NCI-H146 (cell line): Measurements from ENCODE around the gene ACR.

Source experiments
- DNase-seq: peaks from one replicate; lab custom pipeline; 2025; lab: John Stamatoyannopoulos, UW

Gene ACR

DNA sequence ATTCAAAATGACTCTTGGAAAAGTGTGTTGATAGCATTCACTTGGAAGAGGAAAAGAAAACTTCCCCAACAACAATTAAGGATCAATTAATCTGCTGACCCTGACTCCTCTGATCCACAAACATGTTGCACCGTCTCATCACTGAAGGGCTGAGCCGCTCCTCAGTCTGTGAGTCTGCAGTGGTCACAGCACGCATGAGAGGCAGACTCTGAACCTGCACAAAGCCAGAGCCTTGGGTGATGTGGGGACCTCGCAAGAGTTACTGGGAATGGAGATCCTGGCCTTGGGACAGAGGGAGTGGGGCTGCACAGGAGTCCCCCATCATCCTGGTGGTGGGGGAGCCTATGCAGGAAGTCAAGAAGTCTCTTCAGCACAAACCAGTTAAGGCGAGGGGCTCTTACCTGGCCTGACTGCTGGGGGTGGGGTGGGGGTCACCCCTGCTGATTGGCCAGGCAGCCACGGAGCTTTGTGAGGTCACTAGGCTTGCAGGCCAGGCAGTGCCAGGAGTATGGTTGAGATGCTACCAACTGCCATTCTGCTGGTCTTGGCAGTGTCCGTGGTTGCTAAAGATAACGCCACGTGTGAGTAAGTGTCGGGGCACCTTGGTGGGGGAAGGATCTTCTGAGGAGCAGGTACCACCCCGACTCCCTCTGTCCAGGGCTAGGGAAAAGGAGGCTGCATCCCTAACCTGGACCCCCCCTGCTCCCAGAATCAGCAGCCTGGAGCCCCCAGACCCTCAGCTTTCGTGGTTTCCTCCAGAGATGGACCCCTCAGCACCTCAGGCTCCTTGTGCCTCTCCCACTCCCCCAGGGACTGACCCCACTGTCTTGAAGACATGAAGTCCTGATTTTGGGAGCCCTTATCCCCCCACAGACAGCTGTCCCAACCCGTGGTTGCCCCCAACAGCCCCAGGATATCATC lies at the start of gene ACR:
ACR (plus strand) TSS at position 477 of the 921 bp plus-strand sequence; CDS start at position 509, 32 bp downstream.
- no peak for DNase-seq

GRCh38 chr22:50688448-50688847 lies 49.6 kb upstream of the ACR start:
- no peak for DNase-seq

DNA sequence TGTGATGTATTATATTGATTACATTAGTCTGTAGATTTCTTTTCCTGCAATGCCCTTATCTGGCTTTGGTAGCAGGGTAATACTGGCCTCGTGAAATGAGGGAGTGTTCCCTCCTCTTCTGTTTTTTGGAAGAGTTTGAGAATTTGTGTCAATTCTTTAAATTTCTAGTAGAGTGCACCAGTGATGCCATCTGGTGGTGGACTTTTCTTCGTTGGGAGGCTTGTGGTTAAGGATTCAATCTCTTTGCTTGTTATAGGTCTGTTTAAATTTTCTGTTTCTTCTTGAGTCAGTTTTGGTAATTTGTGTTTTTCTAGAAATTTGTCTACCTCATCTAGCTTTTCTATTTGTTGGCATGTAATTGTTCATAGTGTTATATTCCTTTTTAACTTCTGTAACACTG lies 46.5 kb upstream of the ACR start:
- DNase-seq, result no peak

DNA sequence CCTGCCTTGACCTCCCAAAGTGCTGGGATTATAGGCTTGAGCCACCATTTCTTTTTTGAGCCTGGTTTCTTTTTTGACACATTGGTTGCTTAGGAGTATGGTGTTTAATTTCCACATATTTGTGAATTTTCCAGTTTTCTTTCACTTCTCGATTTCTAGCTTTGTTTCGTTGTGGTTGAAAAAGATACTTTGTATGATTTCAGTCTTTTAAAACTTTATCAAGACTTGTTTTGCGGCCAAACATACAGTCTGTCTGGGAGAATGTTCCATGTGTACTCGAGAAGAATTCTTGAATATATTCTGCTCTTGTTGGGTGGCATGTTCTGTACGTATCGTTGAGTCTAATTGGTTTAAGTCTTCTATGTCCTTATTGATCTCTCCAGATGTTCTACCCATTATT lies 44.5 kb upstream of the ACR start:
- no peak for DNase-seq

GRCh38 chr22:50694099-50694605 lies 43.9 kb upstream of the ACR start:
- DNase-seq, result no peak

GRCh38 chr22:50694766-50695420 lies 43.1 kb upstream of the ACR start:
- no peak for DNase-seq

DNA sequence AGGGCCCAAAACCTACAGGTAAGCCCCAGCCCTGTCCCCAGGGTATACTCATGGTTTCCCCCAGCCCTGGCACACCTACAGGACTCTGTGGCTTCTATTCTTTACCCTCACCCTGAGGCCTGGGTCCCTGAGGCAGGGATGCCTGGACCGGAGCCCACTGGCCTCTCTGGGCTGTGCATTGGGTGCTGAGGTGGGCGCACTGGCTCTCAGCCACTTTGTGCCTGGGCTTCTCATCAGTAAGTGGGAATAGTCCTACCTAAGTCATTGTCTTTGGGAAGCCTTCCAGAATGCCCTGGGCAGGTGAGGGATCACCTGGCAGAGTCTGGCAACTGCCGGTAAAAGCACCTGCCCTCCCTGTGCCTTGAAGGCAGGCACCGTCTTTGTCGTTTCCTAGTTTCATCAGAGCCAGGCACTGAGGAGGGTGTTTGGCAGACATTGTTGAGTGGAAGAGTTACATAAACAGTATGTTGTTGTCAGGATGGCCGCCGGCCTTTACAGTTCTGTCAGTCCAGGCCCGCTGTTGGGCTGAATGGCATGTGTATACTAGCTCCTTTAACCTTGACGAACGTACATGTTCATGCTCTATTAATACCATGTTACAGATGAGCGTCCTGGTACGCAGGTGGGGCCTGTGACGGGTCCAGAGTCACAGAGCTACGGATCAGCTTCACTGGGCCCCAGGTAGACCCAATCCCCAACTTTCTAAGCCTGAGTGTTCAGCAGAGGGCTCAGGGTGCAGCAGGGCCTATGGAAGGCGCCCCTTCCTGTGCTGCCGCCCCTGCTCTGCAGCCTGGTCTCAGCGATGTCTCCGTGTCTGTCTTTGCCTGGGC lies 42.4 kb upstream of the ACR start:
- no peak for DNase-seq

DNA sequence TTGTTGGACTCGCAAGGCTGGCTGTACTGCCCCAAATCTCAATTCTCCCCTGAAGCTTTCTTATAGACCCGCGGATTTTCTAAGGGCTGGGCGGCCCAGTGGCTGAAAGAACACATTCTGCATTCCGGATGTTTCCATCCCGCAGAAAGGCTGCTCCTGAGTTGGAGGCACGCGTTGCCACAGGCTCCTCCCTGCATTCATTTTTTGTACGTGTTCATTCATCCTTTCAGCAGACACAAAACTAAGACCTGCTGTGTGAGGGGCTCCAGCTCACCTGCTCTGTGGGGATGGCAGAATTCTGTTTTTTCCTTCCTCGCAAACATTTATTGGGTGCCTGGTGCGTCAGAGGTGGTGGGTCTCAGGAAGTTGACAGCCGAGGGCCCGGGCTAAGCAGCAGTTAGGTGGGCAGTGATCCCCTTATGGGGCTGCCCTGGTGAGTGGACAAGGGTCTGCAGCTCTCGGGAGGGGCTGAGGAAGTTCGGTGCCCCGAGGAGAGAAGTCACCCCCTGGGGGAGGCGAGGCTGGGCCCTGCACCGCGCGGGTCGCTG lies 41.7 kb upstream of the ACR start:
- DNase-seq, result no peak

DNA sequence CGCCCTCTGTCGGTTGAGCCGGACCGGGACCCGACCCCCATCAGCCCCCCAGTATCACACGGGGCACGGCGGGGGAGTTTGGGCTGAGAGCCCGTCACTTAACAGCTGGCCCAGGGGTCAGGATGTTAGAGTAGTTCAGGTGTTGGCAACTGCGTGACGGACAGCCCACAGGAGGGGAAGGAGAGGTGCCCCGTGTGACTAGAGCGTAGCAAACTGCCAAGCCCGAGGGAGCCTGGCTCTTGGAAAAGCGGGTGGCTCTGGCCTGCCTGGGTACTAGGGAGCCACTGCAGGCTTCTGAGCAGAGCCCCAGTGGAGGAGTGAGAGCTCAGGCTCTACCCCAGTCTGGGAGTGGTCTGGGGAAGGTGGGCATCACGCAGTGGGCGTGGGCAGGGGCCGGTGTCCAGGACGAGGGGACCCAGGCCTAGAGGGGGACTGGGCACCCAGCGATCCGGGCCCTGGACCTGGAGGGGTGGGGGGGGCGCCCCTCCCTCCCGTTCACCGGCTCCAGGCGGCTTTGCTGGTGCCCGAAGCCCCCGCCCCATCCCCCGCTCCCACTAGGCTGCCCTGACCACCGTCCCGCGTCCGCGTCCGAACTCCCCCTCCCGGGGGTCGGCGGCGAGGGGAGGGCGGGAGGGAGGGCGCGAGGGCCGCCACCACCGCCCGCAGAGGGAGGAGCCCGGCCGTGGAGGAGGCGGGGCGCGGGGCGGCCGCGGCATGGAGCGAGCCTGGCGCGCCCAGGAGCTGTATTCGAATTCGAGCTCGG lies 41.0 kb upstream of the ACR start:
- DNase-seq, result peak; percentile 17

DNA sequence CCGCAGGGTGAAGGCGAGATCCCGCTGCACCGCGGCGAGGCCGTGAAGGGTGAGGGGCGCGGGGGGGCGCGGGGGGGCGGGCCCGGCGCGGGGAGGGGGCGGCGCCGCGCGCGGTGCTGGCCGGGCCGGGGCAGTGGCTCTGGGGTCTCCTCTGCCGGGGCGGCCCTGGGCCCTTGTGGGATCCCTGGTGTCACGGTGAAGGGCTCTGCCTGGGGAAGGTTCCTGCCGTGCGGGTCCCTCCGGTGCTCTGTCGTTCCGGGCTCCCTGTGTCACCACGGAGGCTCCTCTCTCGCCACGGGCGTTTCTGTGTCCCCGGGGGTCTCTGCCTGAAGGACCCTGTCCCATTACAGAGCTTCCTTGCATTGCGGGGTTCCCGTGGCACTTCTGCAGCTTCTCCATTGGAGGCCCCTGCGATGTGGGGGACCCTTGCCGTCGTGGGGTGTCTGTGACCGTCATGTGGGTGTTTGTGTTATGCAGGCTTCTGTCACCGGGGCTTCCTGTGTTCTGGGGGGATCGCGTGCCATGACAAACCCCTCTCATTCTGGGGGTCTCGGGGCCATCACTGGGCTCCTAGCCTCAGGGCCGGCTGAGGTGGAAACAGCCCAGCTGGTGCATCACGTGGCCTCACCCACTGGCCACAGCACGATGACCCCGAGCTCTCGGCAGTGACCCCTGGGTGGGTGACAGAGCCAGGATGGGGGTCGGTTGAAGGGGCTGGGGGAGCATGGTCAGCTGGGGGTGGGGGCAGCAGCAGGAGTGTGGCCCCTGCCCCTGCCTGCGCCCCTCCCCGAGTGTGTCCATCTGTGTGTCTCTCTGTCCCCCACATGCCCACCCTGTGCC lies 40.1 kb upstream of the ACR start:
- DNase-seq, result no peak

DNA sequence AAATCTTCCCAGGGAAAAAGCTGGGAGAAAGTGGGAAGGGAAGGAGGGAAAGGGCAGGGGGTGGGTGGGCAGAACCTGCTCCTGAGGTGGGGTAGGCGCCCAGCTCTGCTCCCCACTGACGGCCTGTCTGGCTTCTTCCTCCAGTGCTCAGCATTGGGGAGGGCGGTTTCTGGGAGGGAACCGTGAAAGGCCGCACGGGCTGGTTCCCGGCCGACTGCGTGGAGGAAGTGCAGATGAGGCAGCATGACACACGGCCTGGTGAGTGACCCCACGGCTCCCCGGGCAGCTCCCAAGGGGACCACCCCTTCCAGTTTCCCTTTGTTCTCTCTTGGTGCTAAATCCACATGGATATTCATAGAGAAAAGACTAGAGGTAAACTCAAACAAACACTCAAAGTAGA lies 39.5 kb upstream of the ACR start:
- DNase-seq, result no peak

DNA sequence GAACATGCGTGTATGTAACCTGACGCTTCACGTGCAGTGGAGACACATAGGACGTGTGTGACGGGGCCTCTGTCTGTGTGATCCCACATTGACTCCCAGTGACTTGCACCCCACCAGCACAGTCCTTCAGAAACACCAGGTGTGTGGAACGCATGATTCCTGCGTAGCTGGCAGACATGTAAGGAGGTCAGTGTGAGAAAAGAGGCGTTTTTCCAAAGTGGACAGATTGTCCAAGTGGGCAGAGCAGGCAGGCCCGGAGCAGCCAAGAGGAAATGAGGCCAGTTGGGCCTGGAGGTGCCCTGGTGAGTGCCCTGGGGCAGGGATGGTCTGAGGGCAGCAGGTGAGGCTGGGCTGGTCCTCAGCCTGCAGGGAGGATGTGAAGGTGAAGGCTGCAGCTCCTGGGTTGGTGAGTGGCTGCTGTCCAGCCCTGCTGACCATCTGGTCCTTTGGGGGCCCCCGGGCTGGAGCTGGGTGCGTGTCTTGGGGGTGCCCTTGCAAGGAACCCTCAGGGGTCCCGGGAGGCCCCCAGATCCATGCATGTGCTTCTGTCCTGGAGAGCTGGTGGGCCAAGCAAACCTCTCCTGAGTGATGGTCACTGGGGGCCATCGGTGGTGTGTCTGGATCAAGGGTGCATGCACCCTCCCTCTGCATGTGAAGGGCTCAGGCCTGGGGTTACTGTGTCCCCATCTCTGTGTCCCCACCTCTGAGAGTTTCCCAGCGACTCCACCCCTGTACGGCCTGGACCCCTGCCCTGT lies 38.8 kb upstream of the ACR start:
- no peak for DNase-seq

- DNase-seq, result no peak
Measured at GRCh38 chr22:50699756-50700386, 38.1 kb upstream of the ACR start.

GRCh38 chr22:50700387-50701075 lies 37.5 kb upstream of the ACR start:
- no peak for DNase-seq

DNA sequence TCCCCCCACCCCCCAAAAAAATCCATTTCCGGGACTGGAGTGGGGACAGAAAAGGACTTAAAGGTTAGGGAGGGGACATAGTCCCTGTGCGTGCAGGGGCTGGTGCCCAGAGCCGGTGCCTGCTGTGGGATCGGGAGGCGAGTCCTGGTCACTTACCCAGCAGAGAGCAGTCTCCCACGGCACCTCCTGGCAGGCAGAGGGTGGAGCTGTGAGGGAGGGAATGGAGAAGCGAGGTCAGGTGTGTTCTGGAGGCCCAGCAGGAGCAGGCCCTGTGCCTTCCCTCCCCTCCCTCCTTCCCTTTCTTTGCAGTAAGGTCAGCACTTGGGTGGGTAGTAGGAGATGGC lies 37.0 kb upstream of the ACR start:
- no peak for DNase-seq

DNA sequence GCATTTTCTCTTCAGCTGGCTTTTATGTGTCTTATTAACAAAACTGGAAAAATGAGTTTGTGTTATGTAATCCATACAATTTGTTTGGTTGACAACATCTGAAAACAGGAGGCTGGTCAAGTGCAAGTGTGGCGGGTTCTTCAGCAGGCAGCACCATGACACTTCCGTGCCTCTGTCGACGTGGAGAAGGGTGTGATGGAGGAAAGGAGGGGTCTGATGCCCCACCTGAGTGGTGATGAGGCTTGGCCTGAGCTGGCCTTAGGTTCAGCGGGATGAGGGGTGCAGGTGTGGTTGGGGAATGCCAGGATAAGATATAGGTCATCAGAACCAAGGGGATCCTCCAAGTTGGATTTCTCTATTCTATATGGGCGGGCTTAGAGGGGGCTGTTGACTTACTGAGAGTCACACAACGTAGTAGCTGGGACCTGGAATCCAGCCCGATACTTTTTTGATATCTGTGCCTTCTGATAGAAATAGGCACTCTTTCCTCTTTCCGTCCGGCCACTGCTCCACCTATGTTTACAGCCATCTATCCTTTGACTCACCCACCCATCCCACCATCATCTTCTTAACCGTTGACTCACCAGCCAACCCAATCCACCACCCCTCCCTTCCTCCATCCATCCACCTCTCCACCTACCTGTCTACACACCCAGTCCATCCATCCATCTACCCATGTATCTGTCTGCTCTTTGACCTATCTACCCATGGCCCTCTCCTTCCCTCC lies 36.4 kb upstream of the ACR start:
- no peak for DNase-seq

GRCh38 chr22:50702261-50702671 lies 35.7 kb upstream of the ACR start:
- peak; percentile 80 for DNase-seq
